Activated CD4-positive, CD25-positive, alpha-beta regulatory T cell treated with anti-CD3 and anti-CD28 coated beads, Interleukin-2, amount 50 U/mL, for 24 hours (primary cell): Measurements from ENCODE around the gene CCNH.

Experiments
- ATAC-seq, 2 donors: fragments of 150-1000 bp; cut with Tn5 transposase; one replicate each; pipeline ENCODE4 v1.10.0; 2021; ENCODE audit warnings: mild to moderate bottlenecking in 1 of 2, moderate library complexity in 1 of 2

CCNH gene

DNA sequence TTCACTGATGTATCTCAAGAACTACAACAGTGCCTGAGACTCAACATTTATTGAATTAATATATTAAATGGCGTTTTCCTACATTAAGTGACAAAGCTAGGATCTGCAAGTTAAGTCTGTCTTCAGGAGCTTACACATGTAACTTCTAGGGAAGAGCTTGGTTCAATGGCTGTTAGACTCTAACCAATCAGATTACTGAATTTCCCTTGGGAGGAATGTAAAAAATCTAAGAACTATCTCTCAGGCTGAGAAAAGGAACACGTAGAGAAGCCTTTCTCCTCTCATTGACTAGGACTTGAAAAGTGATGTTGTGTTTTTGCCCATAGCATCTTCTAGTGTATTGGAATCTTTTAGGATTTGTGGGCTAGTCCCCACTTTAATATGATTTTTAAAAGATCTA, 53.6 kb downstream of the CCNH start:
- no peak for ATAC-seq

DNA sequence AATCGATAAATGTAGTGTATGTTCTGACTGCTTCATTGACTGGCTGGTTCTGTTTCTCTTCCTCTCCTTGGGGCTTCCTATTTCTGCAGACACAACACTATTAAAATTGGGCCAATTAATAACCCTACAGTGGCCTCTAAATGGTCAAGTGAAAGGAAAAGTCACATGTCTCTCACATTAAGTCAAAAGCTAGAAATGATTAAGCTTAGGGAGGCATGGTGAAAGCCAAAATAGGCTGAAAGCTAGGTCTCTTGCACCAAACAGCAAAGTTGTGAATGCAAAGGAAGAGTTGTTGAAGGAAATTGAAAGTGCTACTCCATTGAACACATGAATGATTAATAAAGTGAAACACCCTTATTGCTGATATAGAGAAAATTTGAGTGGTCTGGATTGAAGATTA, 58.2 kb downstream of the CCNH start:
- no peak for ATAC-seq

DNA sequence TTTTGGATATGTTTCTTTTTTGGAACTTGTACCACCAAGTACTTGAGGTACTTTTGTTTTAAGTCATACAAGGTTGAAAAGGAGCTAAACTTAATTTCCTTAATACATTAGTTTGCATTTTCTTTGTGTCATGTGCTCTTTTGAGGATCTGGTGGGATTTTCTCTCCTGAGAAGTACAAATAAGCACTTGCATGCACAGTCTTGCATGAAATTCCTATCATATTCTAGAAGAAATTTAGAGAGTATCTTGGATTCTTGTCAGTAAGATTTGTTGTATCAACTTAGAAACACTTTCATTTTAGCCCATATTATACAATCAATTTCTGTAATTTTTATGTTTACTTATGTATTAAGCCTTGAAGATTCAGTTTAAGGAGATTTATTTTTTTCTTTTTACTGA, 64.9 kb downstream of the CCNH start:
- ATAC-seq: no peak

DNA sequence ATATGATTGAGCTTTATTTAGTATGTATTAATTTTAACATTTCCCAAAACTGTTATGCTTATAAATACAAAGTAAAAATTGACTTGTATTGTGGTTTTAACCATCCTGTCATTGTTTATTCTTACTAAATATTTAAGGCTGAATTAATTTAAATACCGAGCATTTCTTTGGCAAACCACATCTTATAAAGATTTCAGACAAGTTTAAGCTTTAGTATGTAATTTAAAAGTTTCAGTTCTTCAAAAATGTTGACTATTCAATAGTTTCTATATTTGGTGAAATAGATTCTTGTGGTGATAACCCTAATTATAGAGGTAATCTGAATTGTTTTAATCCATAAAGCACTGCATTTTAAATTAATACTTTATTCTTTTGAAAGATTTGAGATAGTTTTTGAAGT, 65.5 kb downstream of the CCNH start:
- no peak for ATAC-seq
